HG03439 (cell line): ENCODE data around the gene ATP5IF1.

Source experiments
- ATAC-seq: cut with Tn5 transposase; IDR thresholded peaks from one replicate; pipeline ENCODE4 v1.9.1; 2021; ENCODE audit warnings: mild to moderate bottlenecking, moderate library complexity; ENCODE audit not compliant: unreplicated experiment

ATP5IF1 gene

DNA sequence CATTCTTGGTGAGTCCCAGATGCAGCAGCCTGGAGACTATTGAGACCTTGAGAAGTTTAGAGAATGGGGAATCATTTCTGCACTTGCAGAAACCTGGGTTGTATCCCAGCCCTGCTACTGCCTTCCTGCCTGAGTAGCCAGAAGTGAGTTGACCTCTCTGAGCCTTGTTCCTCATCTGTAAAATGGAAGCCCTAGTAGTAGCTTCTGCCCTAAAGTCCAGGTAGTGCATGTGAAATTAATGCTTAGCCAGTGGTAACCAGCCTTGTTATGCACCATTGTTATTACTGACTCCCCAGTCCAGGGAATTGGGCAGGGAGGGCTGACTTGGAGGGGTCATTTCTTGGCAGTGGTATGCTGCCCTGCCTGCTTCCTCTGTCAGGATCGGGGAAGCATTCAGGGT is 29.0 kb downstream of the ATP5IF1 start:
- ATAC-seq: no peak

DNA sequence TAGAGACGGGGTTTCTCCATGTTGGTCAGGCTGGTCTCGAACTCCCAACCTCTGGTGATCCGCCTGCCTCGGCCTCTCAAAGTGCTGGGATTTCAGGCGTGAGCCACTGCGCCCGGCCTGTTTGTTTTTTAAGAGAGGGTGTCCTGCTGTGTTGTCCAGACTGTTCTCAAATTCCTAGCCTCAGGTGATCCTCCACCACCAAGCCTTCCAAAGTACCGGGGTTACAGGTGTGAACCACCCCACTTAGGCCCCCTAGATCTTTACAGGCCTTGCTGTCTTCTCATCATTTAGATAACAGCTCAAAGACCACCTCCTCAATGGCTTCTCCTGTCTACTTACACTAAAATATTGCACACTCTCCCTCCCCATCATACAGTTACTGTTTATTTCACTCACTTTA is 29.7 kb downstream of the ATP5IF1 start:
- no peak for ATAC-seq

DNA sequence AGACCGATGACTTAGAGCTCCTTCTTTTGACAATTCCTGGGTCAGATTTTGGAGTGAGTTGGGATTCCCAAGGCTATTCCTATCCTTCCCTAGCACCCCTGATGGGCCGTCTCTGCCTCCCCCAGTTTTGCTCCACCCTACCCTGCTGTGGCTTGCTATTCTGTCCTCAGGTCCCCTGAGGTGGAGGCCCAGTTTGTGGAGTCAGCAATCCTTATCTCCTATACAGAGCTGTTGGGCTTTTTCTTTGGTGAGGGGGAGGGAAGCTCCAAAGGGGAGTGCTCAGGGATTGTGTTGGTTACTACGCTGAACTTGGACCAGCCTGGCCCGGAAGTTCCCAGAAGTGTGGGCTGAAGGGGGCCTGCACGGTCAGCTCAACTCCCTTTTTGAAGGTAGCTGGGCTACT is 31.0 kb downstream of the ATP5IF1 start:
- ATAC-seq: no peak

GRCh38 chr1:28267633-28268032 is 31.7 kb downstream of the ATP5IF1 start:
- ATAC-seq: no peak

DNA sequence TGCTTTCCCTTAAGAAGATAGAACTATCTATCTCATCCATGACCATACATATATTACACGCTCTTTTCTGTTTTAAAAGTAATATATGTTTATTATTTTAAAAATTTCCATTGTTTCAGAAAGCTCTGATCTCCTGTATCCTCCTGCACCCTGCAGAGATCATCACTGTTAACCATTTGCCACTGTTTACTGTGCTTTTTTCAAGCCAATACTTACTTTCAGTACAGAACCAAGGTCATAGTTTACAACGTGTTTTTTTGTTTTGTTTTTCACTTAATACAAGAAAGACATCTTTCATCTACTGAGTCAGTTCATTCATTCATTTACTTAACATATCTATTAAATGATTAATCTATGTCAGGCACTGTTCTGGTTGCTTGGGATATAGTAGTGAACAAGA is 33.6 kb downstream of the ATP5IF1 start:
- ATAC-seq: no peak

DNA sequence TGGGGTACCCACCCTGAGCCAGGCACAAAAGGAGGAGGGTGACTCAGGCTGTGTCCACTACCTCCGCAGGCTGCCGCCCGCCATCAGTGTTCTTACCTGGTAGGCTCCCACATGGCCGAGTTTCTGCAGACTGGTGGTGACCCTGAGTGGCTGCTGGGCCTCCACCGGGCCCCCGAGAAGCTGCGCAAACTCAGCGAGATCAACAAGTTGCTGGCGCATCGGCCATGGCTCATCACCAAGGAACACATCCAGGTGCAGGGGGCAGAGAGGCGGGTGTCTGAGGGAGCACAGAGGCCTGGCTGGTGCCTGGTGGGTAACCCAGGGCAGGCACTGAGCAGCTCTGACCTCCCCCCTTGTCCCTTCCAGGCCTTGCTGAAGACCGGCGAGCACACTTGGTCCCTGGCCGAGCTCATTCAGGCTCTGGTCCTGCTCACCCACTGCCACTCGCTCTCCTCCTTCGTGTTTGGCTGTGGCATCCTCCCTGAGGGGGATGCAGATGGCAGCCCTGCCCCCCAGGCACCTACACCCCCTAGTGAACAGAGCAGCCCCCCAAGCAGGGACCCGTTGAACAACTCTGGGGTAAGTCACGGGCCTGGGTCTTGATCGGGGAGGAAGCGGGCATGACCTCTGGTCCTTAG is 36.4 kb downstream of the ATP5IF1 start:
- ATAC-seq: no peak

DNA sequence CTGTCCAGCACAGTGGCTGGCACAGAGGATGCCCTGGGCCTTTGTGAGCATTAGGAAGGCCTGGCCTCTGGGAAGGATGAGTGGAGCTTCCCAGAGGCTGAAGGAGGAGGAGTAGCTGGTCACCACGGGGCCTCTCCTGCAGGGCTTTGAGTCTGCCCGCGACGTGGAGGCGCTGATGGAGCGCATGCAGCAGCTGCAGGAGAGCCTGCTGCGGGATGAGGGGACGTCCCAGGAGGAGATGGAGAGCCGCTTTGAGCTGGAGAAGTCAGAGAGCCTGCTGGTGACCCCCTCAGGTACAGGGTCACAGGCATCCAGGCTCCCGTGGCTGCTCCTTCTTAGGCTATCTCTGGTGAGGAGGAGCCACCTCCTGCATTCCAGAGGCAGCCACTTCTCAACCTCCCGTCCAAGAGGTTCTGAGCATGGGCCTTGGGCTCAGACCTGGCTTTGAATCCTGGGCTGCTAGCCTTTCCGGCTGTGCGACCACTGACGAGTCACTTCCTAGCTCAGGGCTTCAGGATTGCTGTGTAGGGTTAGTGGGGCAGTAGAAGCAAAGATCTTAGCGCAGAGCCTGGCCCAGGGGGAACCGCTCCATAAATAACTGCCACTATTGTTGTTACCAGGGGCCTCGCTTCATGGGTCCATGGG is 37.4 kb downstream of the ATP5IF1 start:
- ATAC-seq: no peak

GRCh38 chr1:28278763-28279162 is 42.8 kb downstream of the ATP5IF1 start:
- no peak for ATAC-seq

DNA sequence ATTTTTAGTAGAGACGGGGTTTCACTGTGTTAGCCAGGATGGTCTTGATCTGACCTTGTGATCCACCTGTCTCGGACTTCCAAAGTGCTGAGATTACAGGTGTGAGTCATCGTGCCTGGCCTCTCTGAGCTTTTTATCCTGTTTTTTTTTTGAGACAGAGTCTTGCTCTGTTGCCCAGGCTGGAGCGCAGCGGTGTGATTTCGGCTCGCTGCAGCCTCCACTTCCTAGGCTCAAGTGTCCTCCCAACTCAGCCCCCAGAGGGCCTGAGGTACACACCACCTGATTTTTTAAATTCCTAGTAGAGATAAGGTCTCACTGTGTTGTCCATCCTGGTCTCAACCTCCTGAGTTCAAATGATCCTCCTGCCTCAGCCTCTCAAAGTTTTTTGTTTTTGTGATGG is 43.8 kb downstream of the ATP5IF1 start:
- no peak for ATAC-seq

GRCh38 chr1:28280501-28280900 is 44.6 kb downstream of the ATP5IF1 start:
- ATAC-seq: no peak

DNA sequence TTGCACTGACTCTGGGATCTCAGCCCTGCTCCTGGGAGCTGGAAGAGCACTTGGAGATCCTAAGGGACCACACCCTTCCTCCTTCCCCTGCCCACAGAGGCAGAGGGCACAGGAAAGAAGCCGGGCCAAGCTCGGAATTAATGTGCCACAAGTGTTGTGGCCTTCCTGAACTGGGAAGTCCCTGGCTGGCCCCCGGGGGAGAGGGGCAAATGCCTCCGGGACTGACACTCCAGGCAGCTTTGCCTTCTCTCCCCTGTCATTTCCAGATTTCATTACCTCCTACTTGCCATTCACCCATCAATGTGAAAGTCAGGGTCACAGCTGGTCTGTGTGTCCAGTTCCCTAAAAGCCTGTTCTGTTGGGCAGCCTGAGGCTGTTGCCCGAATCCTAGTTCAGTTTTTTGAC is 45.1 kb downstream of the ATP5IF1 start:
- ATAC-seq: no peak

- ATAC-seq: no peak
These were observed 45.9 kb downstream of the ATP5IF1 start for GRCh38 chr1:28281608-28282425.

DNA sequence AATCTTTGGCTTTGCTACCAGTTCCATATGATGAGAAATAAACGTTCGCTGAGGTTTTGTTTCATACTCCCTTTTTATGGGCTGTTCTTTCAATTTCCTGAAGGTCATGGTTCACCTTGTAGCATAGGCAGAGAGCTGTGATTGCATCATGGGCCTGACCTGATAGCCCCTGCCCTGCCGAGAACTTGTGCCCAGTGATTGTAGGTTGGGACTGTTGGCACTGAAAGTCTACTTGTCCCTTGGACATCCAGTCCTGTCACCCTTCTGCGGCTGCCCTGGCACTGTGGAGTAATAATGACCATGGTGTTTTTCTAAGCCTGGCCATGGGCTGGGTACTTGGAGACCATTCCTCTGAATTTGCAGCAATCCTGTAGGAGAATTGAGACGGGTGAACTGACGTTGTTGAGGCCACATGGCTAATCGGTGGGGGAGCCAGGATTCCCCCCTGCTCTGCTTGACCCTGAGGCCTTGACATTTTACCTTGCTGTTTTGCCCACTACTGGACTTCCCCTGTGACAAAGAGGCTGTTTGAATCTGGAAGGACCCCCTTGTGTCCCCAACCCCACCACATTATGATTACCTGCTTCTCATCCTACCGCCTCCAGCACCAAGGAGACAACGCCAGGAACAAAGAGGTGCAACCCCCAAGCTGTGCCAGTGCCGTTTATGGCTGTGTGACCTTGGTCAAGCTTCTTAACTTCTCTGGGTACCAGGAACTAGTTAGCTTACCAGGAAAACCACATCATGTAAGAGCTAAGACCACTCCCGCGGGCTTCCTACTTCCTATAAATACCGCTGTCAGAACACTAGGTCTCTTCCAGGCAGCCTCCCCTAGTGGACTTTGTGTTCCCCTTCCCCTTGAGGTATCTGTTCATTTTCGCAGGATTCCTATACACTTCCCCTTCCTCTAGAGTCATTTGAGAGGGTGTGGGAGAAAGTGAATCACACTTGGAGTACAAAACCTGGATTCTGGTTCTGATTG is 46.8 kb downstream of the ATP5IF1 start:
- no peak for ATAC-seq

GRCh38 chr1:28286111-28286510 is 50.2 kb downstream of the ATP5IF1 start:
- no peak for ATAC-seq
